Left cardiac atrium (tissue), 4 donors: ENCODE measurements around the gene POU2AF1. TPM values are rescaled to one million over a fixed set of nuclear protein-coding genes. Genes with fewer than 3 reads are reported as not detected.
A peak's percentile ranks its signal among the peaks of the same experiment; 100 is the strongest.

Source experiments
- ATAC-seq, 2 donors: fragments of 200-7000 bp; cut with Tn5 transposase; one replicate each; pipeline ENCODE4 v1.9.1; 2020; ENCODE audit warnings: mild to moderate bottlenecking in 2 of 2, moderate library complexity in 2 of 2
- DNase-seq: peaks from one replicate; pipeline ENCODE4 v3.0.0-alpha.2; 2020
- intact Hi-C, 2 donors: fragments of 100-400 bp; cut with DNase I; formaldehyde crosslinking; loops; one replicate each; pipeline versions ENCODE4 v1.14.1 to v1.15.1; 2022 to 2023
- total RNA-seq, 2 donors: library from RNA; stranded (reverse); fragmentation: NEBNext Ultra II Directional; extraction: Animal tissue kit (Norgen Biotek cat#: 25700); gene quantifications; one replicate each; pipeline ENCODE4 v1.2.1, GENCODE V29; 2021
- donor health status: DM: no; HTN: yes; CAD: no.
- donor health status: DM: no; HTN: yes; CAD: no; lungs with severe emphysema.
- donor health status: DM: yes; HTN: yes; CAD: no.
- donor health status: Dilated cardiomyopathy.

The POU2AF1 gene
- total RNA-seq, 2 donors from 2014 or later = 0.10 to 0.21 TPM

DNA sequence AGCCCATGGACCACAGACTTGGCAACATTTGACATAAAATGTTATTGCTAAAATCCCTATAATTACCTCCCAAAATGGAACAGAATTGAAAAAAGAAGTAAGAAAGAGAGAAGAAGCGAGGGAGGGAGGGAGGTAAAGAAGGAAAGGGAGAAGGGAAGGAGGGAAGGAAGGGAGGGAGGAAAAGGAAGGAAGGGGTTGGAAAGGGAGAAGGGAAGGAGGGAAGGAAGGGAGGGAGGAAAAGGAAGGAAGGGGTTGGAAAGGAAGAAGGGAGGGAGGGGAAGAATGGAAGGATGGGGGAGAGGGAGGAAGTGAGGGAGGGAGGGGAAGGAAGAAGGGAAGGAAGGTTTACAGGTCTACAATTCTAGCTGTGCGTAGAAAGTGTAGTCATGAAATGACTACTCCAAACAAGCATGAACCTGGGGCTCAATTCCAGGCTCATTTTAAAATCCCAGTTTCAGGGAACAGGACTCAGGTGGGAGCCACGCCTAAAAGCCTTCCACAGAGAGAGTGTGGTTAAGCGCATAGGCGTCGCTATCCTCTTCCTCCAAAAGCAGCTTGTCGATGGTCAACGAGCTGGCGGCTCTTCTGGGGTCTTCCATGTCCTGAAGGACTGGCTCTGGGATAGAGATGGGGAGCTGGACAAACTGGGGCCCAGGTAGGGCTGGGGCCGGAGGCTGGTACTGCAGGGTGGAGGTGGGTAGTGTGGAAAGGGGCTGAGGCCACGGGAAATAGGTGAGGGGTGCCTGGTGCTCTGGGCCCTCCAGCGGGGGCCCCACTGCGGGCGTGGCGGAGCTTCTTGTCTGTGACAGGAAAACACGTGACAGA is 25.1 kb downstream of the POU2AF1 start:
- ATAC-seq (no peak), DNase-seq (no peak)
- intact Hi-C loops = no loop called here

DNA sequence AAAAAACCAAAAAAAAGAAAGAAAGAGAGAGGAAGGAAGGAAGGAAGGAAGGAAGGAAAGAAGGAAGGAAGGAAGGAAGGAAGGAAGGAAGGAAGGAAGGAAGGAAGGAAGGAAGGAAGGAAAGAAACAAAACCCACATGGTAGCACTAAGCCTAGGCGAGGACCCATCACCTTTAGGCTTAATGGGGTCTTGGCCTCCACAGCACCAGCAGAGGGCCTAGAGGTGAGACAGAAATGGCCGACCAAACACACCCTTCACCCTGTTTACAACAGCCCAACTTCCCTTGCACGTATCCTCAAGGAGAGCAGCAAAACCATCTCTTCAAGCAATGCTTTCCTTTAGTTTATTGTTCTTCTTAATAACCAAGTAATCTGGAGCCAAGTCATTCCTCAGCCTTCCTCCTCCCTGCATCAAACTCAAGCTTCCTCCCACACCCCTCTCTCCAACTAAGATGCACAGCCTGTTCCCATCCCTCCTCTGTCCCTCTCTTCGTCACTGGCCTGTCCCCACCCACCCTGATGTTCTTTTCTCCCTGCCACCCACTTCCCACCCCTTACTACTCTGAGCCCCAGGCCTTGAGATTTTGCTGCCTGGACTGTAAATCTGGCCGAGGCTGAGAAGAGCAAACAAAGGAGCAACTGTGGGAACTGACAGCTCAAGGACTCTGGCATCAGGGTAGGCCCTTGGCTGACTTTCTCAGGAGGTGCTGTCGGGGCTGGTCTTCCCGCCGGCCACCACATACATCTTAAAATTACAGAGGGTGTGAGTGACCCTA is 26.0 kb downstream of the POU2AF1 start:
- ATAC-seq (peak; percentile 38 to 49), DNase-seq (no peak)
- intact Hi-C loops = no loop called here

DNA sequence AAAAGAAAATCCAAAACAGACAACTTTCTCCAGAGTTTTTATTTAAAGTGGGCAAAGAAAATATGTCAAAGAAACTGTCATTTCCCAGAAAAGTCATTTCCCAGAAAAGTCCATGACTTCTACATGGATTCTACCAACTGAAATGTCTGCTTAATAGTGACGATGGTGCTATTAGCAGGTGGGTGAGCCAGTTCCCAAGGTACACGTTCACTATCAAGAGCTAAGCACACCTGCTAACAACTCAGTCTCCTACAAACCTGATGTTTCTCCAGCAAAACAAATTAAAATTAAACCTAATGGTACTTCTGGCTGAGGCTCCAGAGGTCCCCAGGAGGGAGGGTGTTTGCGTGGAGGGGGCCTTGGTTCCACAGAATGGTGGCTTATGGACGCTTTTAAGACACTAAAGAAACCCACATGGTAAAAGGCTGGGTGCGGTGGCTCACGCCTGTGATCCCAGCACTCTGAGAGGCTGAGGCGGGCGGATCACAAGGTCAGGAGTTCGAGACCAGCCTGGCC is 26.8 kb downstream of the POU2AF1 start:
- DNase-seq (no peak), ATAC-seq (no peak)
- intact Hi-C loops = no loop called here

DNA sequence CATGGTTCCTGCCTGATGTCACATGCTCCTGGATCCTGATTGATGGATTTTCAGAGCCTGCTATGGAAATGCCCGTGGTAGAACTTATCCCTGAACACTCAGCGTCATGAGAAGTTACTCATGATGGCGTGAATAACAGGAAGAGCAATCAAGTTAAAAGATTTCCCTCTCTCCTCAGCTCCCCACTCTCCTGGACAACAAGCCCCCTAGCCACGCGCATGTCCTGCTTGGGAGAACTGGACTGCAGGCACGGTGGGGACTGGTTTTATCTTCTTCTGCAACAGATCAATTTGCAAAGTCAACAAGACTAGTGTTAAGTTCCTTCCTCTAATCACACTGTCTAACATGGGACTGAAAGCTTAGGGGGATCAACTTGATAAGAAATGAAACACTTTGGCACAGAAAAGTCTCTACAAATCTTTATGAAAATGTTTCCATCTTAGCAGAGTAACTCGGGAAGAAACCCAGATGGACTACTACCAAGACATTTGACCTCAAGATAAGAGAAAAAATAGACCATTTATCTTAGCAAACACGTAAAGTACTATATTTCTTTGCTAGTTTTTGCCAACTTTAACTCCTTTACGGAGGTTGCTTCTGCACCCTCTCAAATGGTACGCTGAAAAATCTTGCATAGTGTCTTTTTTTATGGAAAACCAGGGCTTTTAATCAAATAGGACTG is 27.6 kb downstream of the POU2AF1 start:
- intact Hi-C loops = no loop called here
- ATAC-seq (no peak), DNase-seq (no peak)

DNA sequence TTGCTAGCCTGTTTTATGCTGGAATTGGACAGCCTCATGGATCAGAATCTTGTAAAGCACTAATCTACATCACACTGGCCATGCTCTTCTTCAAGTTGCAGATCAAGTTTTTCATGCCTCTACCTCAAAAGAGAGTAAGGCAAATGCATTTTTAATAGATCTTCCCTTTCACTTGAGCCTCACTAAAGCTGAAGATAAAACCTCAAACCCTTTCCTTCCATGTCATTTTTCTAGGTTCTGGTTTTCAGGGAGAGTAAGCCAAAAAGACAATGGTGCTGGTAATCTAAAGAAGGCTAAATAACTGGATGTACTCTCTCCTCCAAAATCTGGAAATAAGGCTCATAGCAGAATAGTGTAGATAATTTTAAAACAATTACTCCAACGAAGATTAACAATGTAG is 28.3 kb downstream of the POU2AF1 start:
- ATAC-seq = no peak

DNA sequence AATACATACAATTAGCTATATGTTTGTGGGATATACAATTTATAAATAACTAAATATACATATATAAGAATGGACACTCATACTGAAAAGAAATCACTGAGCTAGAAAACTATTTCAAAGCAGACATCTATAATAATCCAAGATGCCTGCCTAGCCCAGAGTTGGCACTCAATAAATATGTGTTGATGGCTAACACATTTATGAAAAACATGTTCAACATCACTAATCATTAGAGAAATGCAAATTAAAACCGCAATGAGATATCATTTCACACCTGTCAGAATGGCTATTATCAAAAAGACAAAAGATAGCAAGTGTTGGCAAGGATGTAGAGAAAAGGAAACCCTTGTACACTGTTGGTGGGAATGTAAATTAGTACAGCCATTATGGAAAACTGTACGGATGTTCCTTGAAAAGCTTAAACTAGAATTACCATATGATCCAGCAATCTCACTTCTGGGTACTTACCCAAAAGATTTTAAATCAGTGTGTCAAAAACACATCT is 29.8 kb downstream of the POU2AF1 start:
- ATAC-seq = no peak
- intact Hi-C loops = no loop called here
- DNase-seq = no peak

More for the DNA sequence above, 28.3 kb downstream of the POU2AF1 start:
- no peak for DNase-seq
- intact Hi-C loops = no loop called here

DNA sequence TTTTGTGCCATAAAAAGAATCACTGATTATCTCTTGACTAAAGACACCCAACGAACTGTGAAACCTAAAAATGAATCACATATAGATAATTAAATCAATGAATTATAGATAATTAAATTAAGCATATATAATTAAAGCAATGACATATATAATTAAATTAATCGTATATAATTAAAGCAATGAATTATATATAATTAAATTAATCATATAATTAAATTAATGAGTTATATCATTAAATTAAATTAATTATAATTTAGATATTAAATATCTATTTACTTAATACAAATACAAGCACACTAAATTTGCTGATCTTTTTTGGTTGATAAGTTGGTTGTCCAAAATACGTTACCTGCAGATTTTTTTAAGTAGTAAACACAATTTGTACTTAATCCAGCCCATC is 30.9 kb downstream of the POU2AF1 start:
- ATAC-seq = no peak
- DNase-seq = no peak
- intact Hi-C loops = no loop called here

DNA sequence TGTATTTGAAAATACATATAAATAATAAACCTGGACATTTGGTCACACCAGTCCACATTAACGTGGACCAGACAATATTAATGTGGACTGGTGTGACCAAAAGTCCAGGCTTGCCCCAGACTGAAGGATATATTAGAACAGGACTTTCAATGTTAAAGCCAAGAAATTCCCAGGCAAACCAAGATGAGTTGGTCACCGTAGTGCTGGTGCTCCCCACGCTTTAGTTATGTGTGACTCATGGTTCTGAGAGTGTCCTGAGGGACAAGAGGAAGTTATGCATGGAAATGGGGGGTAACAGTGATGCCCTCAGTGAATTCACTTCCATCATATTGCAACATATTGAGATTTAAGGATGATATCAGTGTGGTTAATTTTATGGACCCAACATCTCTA is 31.4 kb downstream of the POU2AF1 start:
- intact Hi-C loops = no loop called here
- ATAC-seq = peak in 1 of 2 donors; percentile 26
- no peak for DNase-seq

DNA sequence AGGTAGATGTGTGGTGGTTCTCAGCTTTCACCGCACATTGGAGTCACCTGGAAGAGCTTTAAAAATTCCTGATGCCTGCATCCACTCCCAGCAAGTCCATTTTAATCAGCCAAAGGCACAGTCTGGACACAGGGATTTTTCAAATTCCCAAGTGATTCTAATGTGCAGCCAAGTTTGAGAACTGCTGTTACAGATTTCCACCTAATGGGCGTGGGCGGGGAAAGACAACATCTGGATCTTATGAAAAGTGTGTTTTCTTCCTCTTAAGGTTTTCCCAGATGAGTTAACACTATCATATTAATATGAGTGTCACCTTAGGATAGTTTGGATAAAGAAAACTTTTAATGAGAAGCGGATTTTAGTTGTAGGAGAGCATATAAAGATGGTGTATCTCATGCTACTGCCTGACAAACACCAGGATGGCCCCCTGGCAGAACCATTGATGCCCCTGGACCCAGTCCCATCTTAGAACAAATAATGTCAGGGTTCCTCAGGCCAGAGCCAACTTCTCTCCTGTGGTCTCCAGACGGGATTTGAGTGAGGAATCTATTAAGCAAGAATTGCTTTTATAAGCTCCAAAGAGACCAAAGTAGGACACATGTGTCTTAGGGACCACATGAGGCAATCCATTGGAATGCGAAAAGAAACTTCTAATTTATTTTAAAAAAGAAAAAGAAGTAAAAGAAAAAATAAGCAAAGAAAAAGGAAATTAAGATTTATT is 31.9 kb downstream of the POU2AF1 start:
- DNase-seq = no peak
- peak; percentile 24 to 38 for ATAC-seq
- intact Hi-C loops = no loop called here

DNA sequence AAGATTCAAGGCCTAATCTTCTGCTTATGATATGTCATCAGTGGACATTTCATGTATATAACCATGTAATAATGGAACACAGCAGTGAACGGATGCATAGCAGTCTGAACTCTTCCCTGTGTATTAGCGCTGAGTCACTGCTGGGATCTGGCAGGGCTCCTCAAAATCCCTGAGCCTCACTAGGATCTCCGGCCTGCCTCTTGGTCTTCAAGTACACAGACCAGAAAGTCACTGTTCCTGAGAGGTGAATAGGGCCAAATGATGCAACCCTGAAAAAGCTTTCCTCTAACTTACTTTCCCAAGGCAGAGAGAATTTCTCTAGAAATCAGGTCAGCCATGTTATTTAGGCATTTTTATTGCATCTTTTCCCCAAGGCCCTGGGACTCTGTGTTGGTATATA is 35.0 kb downstream of the POU2AF1 start:
- intact Hi-C loops = no loop called here
- peak; percentile 47 for DNase-seq
- peak; percentile 53 to 75 for ATAC-seq

DNA sequence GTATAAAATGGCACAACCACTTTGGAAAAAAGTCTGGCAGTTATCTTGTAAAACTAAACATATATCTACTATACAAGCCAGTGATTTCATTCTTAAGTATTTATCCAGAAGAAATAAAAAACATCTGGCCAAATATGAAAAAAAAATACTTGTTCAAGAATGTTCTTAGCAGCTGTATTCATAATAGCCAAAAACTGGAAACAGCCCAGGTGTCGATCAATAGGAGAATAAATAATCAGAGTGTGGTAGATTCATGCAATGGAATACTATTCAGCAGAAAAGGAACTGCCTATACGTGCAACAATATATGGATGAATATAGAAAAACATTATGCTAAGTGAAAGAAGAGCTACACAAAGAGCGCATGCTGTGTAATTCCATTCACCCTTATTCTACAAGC is 36.7 kb downstream of the POU2AF1 start:
- intact Hi-C loops = no loop called here
- no peak for DNase-seq
- ATAC-seq = no peak

DNA sequence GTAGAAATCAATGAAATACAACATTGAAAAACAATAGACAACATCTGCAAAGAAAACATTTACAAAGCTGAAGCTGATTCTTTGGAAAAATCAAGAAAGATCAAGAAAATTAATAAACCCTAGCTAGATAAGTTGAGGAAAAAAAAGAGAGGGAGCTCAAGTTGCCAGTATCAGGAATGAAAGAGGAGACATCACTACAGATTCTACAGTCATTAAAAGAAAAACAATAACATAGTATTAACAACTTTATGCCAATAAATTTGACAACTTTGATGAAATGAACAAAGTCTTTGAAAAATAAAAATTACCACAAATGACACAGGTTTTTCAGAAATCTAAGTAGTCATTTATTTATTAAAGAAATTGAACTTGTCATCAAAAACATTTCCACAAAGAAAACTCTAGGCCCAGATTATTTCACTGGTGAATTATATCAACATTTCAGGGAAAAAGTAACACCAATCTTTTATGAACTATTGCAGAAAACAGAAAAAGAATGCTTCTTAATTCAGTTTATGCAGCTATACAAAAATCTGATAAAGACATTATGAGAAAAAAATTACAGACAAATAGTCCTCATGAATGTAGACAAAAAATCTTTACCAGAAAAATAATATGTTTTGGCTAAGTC is 39.2 kb downstream of the POU2AF1 start:
- DNase-seq = no peak
- intact Hi-C loops = no loop called here
- ATAC-seq = no peak

DNA sequence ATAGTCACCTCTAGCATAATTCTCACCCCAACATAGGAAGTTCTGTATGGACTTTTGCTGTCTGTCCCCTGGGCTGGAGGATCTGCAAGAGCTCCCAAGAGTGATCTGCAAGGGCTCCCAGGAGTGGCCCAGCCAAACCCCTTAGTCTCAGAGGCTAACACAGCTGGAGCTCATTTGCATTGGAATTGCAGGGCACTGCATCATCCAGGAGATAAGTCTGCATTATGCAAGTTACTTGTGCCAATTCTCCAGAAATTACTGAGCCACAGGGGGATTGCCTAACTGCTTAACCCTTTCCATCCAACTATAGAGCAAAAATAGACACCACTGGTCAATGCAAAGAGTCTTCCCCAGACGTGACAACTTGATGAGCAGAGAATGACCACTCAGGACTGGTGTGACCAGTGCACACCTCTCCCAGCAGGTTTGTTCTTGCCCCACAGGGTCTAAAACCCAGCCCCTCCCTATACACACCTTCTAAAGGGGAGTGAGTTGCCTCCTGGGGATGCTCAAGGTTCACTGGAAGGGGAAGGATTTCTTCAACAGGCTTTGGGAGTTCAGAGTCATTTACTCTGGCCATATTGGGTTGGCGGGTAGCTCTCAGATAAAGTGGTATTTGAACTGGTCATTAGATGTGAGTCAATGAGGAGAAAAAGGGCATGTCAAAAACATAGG is 42.4 kb downstream of the POU2AF1 start:
- ATAC-seq = peak; percentile 83 to 87
- intact Hi-C loops = no loop called here
- no peak for DNase-seq

DNA sequence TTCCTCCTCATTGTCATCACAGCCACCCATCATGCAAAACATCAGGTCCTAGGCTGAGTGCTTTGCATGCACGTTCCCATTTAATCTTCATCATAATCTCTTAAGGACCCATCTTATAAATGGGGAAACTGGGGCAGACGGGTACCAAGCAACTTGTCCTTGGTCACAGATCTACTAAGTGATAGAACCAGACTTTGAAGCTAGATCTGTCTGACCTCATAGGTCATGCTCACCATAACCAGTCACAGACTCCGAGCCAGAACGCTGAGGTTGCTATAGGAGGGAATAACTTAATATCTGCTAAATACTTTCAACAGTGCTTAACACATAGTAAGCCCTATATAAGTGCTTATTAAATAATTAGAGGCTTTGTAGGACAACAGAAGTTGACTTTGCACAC is 43.0 kb downstream of the POU2AF1 start:
- DNase-seq (no peak), ATAC-seq (no peak)
- intact Hi-C loops = no loop called here

DNA sequence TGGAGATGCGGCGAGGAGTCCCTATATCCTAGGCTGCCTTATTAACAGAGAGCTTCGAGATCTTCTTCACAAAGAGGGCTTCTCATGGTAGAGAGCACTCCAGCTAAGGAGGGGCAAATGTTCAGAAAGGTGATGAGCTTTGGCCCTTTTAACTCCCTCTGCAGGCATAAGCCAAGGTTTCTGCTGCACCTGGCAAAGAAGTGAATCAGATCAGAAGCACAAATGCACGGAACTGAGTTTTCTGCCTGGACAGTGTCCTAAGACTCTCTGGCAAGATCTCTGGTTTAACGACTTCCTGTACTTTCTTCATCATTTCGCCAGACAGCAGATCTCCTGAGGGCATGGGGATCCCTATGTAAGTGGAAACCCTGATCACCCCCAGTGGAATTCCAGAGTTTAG is 43.5 kb downstream of the POU2AF1 start:
- intact Hi-C loops = no loop called here
- ATAC-seq = no peak
- DNase-seq = no peak

DNA sequence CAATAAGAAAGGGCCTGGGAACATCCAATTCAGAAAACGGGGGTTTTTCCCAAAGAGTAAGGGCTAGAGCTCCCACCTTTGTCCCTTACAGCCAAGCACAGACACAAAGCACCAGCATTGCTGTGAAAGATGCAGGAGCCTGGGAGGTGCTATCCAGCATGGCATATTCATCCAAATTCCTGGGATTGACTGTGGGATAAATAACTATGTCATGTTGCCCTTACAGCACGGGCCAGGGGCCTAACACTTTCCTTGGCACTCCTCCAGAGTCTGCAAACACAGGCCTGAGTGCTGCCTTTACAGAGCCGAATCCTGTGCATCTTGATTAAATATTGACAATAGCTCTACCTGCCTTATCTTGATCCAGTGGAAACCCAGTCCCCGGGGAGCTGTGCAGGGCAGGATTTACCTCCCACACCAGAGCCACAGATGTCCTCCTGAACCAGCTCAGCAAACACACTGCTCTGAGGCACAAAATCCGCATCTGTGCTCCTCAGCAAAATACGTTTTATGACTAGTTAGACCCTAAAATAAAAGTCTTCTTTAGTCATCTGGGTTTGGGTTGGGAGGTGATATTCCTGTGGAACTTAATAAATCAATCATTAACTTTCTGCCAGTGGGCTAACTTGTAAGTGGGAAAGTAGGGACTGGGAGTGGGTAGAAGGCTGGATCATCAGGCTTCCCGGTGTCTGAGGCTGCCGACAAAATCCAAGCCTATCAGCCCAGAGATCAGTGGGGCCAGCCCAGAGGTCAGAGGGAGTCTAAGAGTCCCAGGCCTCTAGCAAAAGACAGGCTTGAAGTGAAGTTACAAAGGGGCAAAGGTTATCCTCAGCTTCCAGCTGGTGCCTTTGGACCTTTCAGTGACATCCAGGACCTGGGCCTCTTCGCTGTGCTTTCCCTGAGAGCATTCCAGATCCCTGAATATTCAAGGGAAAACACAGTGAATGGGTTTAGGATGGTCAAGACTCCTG is 44.3 kb downstream of the POU2AF1 start:
- no peak for DNase-seq

More for the DNA sequence above, 44.3 kb downstream of the POU2AF1 start:
- ATAC-seq = no peak
- intact Hi-C loops = no loop called here
